GM12872 (cell line): Measurements from ENCODE around the gene SCYL1.

ENCODE experiments used
- CTCF ChIP-seq: IDR thresholded peaks from 3 replicates; pipeline ENCODE4 v1.5.1; 2011; ENCODE audit warnings: low read depth, mild to moderate bottlenecking, low read length, moderate library complexity; ENCODE audit not compliant: insufficient read depth

SCYL1 gene

GRCh38 chr11:65559535-65559934 is 34.7 kb downstream of the SCYL1 start:
- no peak for TF ChIP-seq CTCF

- no peak for TF ChIP-seq CTCF
These were observed 35.2 kb downstream of the SCYL1 start for GRCh38 chr11:65559951-65560537.

GRCh38 chr11:65560555-65561418 is 35.9 kb downstream of the SCYL1 start:
- no peak for TF ChIP-seq CTCF

GRCh38 chr11:65562020-65562419 is 37.1 kb downstream of the SCYL1 start:
- TF ChIP-seq CTCF: no peak

GRCh38 chr11:65562788-65563187 is 37.9 kb downstream of the SCYL1 start:
- TF ChIP-seq CTCF: no peak

- TF ChIP-seq CTCF: no peak
These were observed 38.7 kb downstream of the SCYL1 start for GRCh38 chr11:65563601-65564000.

- no peak for TF ChIP-seq CTCF
These were observed 41.0 kb downstream of the SCYL1 start for GRCh38 chr11:65565624-65566453.
